SKM-1 (cell line): ENCODE measurements around the gene POLR2L.

Experiments used
- DNase-seq: peaks from one replicate; lab custom pipeline; 2025; ENCODE audit not compliant: unreplicated experiment; lab: John Stamatoyannopoulos, UW

POLR2L gene

GRCh38 chr11:855796-856195 is 13.5 kb upstream of the POLR2L start:
- no peak for DNase-seq

- no peak for DNase-seq
Measured at GRCh38 chr11:855330-855674, 13.0 kb upstream of the POLR2L start.

GRCh38 chr11:854601-855329 is 12.4 kb upstream of the POLR2L start:
- no peak for DNase-seq

DNA sequence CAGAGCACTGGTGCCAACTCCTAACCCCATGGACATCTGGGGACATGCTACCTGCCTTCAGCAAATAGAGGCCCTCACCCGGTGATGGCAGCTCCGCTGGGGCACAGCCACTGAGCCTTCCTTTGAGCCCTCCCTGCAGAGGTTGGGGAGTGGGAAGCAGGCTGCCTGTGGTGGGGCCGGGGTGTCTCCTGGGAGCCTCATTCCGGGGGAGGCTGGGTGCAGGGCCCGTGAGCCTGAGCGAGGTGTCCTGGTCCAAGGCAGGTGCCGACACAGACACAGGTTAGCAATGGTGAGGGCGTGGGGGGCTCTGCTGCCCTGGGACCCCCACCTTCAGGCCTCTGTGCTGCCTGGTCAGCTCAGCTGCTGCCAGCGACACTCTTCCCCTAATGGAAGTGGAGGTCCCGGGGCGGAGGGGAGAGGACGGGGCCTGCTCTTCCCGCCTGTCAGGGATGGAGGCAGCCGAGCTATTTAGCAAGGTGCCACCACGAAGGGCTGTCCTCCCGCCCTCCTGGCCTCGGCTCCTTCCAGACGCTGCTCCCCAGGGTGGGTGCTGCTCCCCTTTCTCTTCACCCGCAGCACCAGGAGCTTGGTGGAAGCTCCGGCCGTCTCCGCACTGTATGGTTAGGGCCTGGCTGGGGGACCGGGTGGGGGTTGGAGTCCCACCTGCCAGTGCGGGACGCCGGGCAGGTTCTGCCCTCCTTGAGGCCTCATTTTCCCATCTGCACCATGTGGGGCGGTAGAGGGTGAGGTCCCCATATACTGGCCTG is 11.5 kb upstream of the POLR2L start:
- DNase-seq, result no peak

GRCh38 chr11:852762-853161 is 10.4 kb upstream of the POLR2L start:
- DNase-seq, result no peak

DNA sequence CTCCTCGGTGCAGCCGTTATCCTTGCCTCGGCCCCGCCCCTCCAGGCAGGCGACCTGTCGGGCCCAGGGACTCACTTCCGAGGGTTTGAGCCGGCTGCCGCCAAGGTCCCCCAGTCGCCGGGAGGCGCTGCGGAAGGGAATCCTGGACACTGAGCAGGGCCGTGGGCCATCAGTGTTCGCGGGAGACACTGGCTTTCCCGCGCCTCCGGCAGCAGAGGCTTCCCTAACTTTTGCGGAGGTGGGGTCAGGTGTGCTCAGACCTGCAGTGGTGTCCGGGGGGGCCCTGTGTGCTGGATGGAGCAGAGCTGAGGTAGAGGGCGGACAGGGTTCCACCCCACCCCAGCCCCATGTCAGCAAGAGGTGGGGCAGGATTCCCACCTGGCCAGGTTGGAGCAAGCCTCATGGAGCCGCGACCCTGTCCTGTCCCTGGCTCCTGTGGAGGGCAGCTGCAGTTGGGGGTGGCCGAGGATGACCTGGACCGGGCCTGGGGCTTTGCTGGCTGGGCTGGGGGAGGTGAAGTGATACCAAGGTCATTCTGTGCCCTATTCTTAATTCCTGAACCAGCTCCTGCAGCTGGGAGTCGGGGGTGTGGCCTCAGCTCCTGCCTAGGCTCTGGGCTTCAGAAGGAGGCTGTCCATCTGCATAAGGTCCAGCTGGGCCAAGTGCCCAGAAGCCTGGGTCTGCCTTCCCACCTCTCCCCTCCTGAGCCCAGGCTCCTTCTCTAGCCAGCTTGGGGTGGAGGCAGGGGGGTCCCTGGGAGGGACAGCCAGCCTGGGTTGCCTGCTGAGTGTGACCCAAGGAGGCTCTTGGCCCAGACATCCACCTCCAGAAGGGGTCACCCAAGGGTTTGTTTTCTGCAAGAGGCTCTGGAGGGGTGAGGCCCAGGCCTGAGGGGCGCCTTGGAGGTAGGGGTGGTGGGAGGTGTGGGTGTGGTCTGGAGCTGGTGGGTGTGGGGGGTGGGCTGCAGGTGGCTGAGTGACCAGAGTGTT is 8.7 kb upstream of the POLR2L start:
- DNase-seq, result no peak

- no peak for DNase-seq
Measured at GRCh38 chr11:849951-850774, 7.8 kb upstream of the POLR2L start.

DNA sequence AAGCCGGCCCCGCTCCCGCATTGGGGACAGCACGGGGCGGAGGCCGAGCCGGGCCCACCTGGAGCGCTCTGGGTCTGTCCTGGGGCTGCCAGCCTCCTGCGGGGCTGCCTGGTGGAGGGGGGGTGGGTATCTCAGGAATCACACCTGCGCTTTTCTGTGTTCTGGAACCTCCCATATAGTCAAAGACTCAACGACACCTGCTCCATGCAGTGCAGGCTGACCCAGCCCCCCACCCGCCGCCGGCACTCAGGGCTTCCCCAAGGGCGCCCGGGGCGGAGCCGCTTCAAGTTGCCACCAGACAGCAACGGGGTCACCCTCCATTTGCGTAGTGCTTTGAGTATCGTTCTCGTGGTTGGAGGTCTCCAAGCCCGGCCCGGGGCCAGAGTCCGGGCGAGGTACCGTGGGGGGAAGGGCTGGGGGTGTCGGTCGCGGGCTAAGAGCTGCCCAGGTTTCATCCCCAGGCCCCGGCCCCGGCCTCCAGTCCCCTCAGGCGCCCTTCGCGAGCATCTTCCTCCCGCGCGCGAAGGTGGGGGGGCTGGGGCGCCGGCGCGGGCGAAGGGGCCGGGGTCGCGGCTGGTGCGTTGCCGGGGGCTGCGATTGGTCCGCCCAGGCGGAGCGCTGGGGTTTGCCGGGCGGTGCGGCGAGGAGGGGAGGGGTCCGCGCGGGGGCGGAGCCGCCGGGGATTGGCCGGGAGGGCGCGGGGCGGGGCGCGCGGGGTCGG is 6.9 kb upstream of the POLR2L start:
- no peak for DNase-seq

GRCh38 chr11:848380-848931 is 6.1 kb upstream of the POLR2L start:
- DNase-seq, result no peak

GRCh38 chr11:847876-848275 is 5.5 kb upstream of the POLR2L start:
- no peak for DNase-seq

GRCh38 chr11:846496-847098 is 4.3 kb upstream of the POLR2L start:
- no peak for DNase-seq

DNA sequence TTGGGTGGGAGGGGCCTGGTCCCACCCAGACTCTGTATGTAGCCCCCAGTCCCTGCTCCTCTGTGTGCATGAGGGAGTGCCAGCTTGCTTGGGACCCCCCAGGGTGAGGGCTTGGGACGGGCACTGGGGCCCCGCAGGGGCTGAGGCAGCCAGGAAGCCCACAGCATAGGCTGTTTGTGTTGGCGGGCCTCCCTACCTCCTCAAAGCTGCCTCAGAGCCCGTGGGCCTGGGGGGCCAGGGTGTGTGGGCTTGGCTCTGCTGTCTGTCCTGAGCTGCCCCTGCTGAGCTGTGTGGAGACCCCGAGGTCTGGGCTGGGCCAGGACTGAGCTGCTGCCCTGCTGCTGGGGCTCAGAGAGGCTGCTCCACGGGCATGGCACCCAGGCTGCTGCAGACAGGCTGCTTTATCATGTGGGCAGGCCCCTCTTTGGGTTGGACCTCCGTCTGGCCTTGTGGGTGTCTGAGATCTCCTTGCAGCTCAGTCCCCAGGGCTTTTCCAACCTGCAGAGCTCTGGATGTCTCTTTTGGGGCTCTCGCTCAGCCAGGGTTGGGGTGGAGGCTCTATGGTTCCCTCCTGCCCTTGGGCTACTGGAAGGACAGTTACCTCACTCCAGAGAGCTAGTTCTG is 3.7 kb upstream of the POLR2L start:
- no peak for DNase-seq

GRCh38 chr11:844693-845644 is 2.6 kb upstream of the POLR2L start:
- DNase-seq, result no peak

DNA sequence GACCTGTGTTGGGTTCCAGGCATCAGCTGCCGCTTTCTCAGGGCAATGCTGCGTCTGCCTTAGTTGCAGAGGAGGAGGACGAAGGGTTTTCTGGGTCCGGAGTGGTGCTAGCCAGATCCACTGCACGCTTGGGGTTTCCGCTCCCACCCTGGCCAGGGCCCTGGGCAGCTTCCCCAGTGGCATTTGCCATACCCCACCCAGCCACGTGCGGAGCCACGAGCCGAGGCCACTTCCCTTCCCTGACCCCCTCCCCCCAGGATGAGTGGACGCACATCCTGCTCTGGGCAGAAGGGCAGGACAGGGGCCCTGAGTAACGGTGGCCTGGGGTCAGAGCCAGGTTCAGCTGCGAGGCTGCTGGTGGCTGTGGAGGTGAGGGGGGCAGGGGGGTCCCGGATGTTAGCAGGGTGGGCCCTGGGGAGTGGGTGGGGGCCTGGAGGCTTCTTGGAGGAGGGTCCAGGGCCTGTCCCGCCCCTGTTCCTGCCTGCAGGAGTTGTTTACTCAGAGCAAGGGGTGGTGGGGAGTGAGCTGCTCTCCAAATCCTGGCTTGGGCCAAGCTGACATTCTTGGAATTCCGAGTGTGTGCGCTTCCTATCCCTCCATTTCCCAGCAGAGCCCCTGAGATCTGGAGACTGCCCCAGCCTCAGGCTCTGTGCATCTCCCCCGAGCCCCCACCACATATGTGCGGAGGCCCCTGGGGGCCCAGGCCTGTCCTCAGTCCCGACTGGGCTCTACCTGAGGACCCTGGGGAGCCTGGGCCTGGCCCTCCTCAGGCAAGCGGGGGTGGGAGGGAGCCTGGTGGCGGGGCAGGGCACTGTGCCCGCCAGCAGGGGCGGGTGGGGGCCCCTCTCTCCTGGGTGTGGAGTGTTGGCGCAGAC is 1.7 kb upstream of the POLR2L start:
- DNase-seq, result no peak

DNA sequence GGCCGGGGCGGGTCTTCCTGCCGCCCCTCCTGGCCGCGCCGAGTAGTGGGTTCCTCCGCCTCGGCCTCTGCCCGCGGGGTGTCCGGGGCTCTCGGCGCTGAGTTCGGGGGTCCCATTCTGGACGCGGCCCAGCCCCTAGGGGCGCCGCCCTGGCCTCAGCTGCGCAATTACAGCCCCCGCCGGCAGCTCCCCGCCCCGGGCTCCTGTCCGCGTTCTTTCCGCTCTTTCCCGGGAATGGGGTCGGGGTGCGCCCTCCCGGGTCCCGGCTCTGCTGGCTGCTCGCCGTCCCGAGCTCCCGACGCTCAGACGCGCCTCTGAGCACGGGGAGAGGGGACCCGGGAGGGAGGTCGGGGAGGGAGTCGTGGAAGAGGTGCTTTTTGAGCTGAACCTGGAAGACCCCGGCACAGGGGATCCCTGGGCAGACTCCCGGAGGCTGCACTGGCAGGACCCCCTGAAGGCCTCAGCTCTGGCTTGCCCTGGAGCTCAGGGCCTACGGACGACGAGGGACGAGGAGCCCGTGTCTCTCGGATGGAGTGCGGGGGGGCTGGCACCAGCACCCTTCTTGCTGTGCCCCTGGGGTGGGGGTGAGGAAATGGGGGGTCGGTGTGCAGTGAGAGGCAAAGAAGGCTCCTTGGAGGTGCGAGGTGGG is 881 bp upstream of the POLR2L start:
- DNase-seq, result no peak

GRCh38 chr11:841981-842369 is 354 bp downstream of the POLR2L start:
- DNase-seq, result no peak
